Keratinocyte (primary cell): ENCODE measurements around the gene DENND1A. TPM values are rescaled to one million over a fixed set of nuclear protein-coding genes. Genes with fewer than 3 reads are reported as not detected.

Experiments used
- DNase-seq: peaks from one replicate; pipeline ENCODE4 v3.0.0-alpha.2; 2011; ENCODE audit warnings: low read depth, missing footprints, low spot score
- FAIRE-seq: peaks from 2 replicates; lab custom pipeline; 2011; peaks lifted over from hg19 to GRCh38; lab: Jason Lieb, UNC
- H2AFZ ChIP-seq: 2 replicates; pipeline ENCODE4 v1.6.0; 2012; ENCODE audit warnings: low read length, control low read depth, inconsistent platforms; ENCODE audit not compliant: control insufficient read depth
- H3K27ac ChIP-seq: 2 replicates; pipeline ENCODE4 v1.5.1; 2011; ENCODE audit warnings: low read length; ENCODE audit not compliant: control insufficient read depth, insufficient read depth
- H3K27me3 ChIP-seq: 3 replicates; pipeline ENCODE4 v1.6.0; 2011; ENCODE audit warnings: low read length; ENCODE audit not compliant: control insufficient read depth, insufficient read depth; ENCODE audit errors: extremely low read depth
- H3K36me3 ChIP-seq, 2 experiments: 2 replicates in 1 of 2; 3 replicates in 1 of 2; pipeline ENCODE4 v1.5.1; 2011; ENCODE audit warnings: low read length in 2 of 2, mild to moderate bottlenecking in 1 of 2; ENCODE audit not compliant: control insufficient read depth in 2 of 2, insufficient read depth in 2 of 2; ENCODE audit errors: extremely low read depth in 1 of 2
- H3K4me1 ChIP-seq: 3 replicates; pipeline ENCODE4 v1.5.1; 2011; ENCODE audit warnings: low read length; ENCODE audit not compliant: control insufficient read depth, insufficient read depth; ENCODE audit errors: extremely low read depth
- H3K4me2 ChIP-seq: 3 replicates; pipeline ENCODE4 v1.6.0; 2011; ENCODE audit warnings: low read depth, low read length; ENCODE audit not compliant: control insufficient read depth, insufficient read depth; ENCODE audit errors: extremely low read depth
- H3K4me3 ChIP-seq, 3 experiments: fragments of 200-600 bp in 1 of 3; sonication (generic) in 1 of 3; 2 replicates in 2 of 3; 3 replicates in 1 of 3; pipeline ENCODE4 v1.5.1; 2011 to 2016; ENCODE audit warnings: low read length in 3 of 3, mild to moderate bottlenecking in 3 of 3, control low read depth in 2 of 3, inconsistent platforms in 1 of 3, low read depth in 1 of 3, mixed read lengths in 1 of 3, mixed run types in 1 of 3, moderate library complexity in 1 of 3; ENCODE audit not compliant: control insufficient read depth in 2 of 3, insufficient read depth in 2 of 3; ENCODE audit errors: extremely low read depth in 1 of 3
- H3K79me2 ChIP-seq: 2 replicates; pipeline ENCODE4 v1.6.0; 2012; ENCODE audit warnings: low read length; ENCODE audit not compliant: control insufficient read depth, insufficient read depth
- H3K9ac ChIP-seq: 3 replicates; pipeline ENCODE4 v1.6.0; 2011; ENCODE audit warnings: low read length; ENCODE audit not compliant: control insufficient read depth, insufficient read depth; ENCODE audit errors: extremely low read depth
- H3K9me1 ChIP-seq: 3 replicates; pipeline ENCODE4 v1.6.0; 2011; ENCODE audit warnings: low read length; ENCODE audit not compliant: control insufficient read depth, insufficient read depth; ENCODE audit errors: extremely low read depth
- H3K9me3 ChIP-seq: 2 replicates; pipeline ENCODE4 v1.5.1; 2012; ENCODE audit warnings: low read depth, low read length; ENCODE audit not compliant: control insufficient read depth
- H4K20me1 ChIP-seq: 3 replicates; pipeline ENCODE4 v1.6.0; 2011; ENCODE audit warnings: low read length; ENCODE audit not compliant: control insufficient read depth, insufficient read depth; ENCODE audit errors: extremely low read depth
- CTCF ChIP-seq, 3 experiments: IDR thresholded peaks in 1 of 3; conservative IDR thresholded peaks in 1 of 3; optimal IDR thresholded peaks in 1 of 3; 2 replicates in 2 of 3; 3 replicates in 1 of 3; pipeline versions ENCODE3 to v1.5.1; 2011; ENCODE audit warnings: low read length in 3 of 3, mild to moderate bottlenecking in 3 of 3, moderate library complexity in 2 of 3, control low read depth in 1 of 3, inconsistent platforms in 1 of 3; ENCODE audit not compliant: insufficient read depth in 2 of 3; ENCODE audit errors: extremely low read depth in 1 of 3
- EZH2 ChIP-seq: IDR thresholded peaks from one replicate; pipeline ENCODE4 v1.6.1; 2012; ENCODE audit warnings: inconsistent platforms, mild to moderate bottlenecking, low read length, moderate library complexity
- dilution Hi-C: fragments of 300-500 bp; cut with MboI; formaldehyde crosslinking; loops from one replicate; pipeline ENCODE4 v1.7.0; 2020; ENCODE audit warnings: low sequenced_read_pairs; ENCODE audit not compliant: extremely low pct_ligation_motif_present
- polyA plus RNA-seq, 5 experiments: library from polyadenylated mRNA; depleted of rRNA in 3 of 5; stranded (reverse) in 3 of 5; stranded (forward) in 1 of 5; unstranded in 1 of 5; fragments of >200 nt; gene quantifications; 1 replicate in 1 of 5; 2 replicates in 3 of 5; 3 replicates in 1 of 5; pipeline versions ENCODE4 v1.2.1 to v1.2.3, GENCODE V29; 2011 to 2012; ENCODE audit warnings: missing spikeins in 2 of 5, low read depth in 1 of 5, low replicate concordance in 1 of 5

The DENND1A gene
- polyA plus RNA-seq, 1 donor (not counting 4 experiments of a cell fraction or from before 2014, with no cell fraction given) = 13.0 TPM

- Histone ChIP-seq H3K27ac (no peak overlapping the region), H3K4me1 (no peaks in the 10 kb centered on the region), H3K9me1 (no peaks in the 10 kb centered on the region), H4K20me1 (no peaks in the 10 kb centered on the region), H3K9ac (no peak overlapping the region), H3K36me3 (no peaks in the 10 kb centered on the region), H3K9me3 (no peaks in the 10 kb centered on the region), H3K79me2 (no peaks in the 10 kb centered on the region), H2AFZ (no peak overlapping the region), H3K27me3 (peaks cover 9% of the 10 kb centered on the region), H3K4me2 (no peak overlapping the region), H3K4me3 (no peak overlapping the region)
- no peak for DNase-seq
- dilution Hi-C loops = no loop called here
- no peak for FAIRE-seq
- no peak for TF ChIP-seq CTCF (optimal IDR thresholded peaks at IDR 0.05 in 1 of 3, IDR thresholded peaks at IDR 0.05 in 1 of 3, conservative IDR thresholded peaks at IDR 0.05 in 1 of 3; ENCODE audit: extremely low read depth in 1 of 3, insufficient read depth in 2 of 3, low read length in 3 of 3)
- TF ChIP-seq EZH2 = no peak
Observed at GRCh38 chr9:123357743-123358059, 572.2 kb downstream of the DENND1A start.

GRCh38 chr9:123356851-123357742 lies 572.8 kb downstream of the DENND1A start:
- Histone ChIP-seq H4K20me1 (no peaks in the 10 kb centered on the region), H2AFZ (no peak overlapping the region), H3K9me3 (no peaks in the 10 kb centered on the region), H3K27ac (no peak overlapping the region), H3K4me1 (no peaks in the 10 kb centered on the region), H3K36me3 (no peaks in the 10 kb centered on the region), H3K4me2 (no peak overlapping the region), H3K4me3 (no peak overlapping the region), H3K27me3 (peaks cover 9% of the 10 kb centered on the region), H3K9ac (no peak overlapping the region), H3K79me2 (no peaks in the 10 kb centered on the region), H3K9me1 (no peaks in the 10 kb centered on the region)
- dilution Hi-C loops = no loop called here
- no peak for TF ChIP-seq EZH2
- TF ChIP-seq CTCF (optimal IDR thresholded peaks at IDR 0.05 in 1 of 3, IDR thresholded peaks at IDR 0.05 in 1 of 3, conservative IDR thresholded peaks at IDR 0.05 in 1 of 3; ENCODE audit: extremely low read depth in 1 of 3, insufficient read depth in 2 of 3, low read length in 3 of 3) = no peak
- FAIRE-seq (no peak), DNase-seq (no peak)
